ENCODE measurements around the gene MTHFD2. TPM values are rescaled to one million over a fixed set of nuclear protein-coding genes. Genes with fewer than 3 reads are reported as not detected.

The MTHFD2 gene
- total RNA-seq, 1 donor from 2014 or later = 101 TPM

GRCh38 chr2:74216642-74217041 is 18.2 kb downstream of the MTHFD2 start:
- no peak for DNase-seq (ENCODE audit: low spot score)
- H2AFZ ChIP-seq (replicated peaks) = no peak overlapping the region
- no peak overlapping the region for H3K4me3 ChIP-seq
- peaks cover 4% of the 10 kb centered on the region for H3K36me3 ChIP-seq
- Mint-ChIP-seq H3K9me3 (no peaks in the 10 kb centered on the region), H3K4me1 (peaks cover 3% of the 10 kb centered on the region), H3K27ac (no peak overlapping the region), H3K36me3 (peaks cover 11% of the 10 kb centered on the region), H3K27me3 (ENCODE audit: insufficient read depth, low read depth) (peaks cover 3% of the 10 kb centered on the region), H3K4me3 (no peak overlapping the region)
- no peaks in the 10 kb centered on the region for H4K20me1 ChIP-seq (ENCODE audit: low read depth)
- peaks cover 5% of the 10 kb centered on the region for H3K4me1 ChIP-seq
- no peak overlapping the region for H3K27ac ChIP-seq
- no peak overlapping the region for H3K4me2 ChIP-seq
- no peaks in the 10 kb centered on the region for H3K27me3 ChIP-seq
- TF ChIP-seq CTCF (IDR thresholded peaks at IDR 0.05) (no peak), EZH2 (IDR thresholded peaks at IDR 0.05) (no peak), EZH2phosphoT487 (IDR thresholded peaks at IDR 0.05) (no peak)
- no peaks in the 10 kb centered on the region for H3K79me2 ChIP-seq (ENCODE audit: low read depth)
- H3K9ac ChIP-seq = no peak overlapping the region
- H3F3A ChIP-seq (ENCODE audit: low read depth) = peaks cover 2% of the 10 kb centered on the region
- H3K9me3 ChIP-seq (ENCODE audit: low read depth) = no peaks in the 10 kb centered on the region

DNA sequence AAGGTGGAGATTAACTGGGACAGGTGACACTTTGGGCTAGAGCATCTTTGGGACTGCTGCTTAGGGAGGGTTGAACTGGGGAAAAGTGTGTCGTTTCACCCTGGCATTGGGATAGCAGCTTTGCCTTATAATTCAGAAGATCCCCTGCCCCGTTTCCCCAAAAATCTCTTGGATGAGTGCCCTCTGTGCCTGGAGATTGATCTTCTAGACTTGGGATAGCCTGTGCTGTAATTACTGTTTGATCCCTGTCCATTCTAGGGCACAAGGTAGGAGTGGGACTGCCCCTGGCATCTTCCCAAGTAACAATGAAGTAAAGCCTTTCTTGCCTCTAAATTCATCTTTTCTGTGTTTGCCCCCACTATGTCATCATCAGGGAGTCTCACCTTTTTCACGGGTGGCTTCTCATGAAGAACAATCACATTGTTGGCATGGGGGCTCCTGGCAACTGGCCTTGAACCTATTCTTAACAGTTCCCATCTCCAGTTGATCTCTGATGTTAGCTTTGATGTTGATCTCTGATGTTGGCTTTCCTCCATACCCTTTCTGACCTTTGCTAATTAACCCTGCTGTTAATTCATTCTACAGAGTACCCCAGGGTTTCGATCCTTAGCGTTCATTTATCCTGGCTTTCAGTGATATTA is 21.6 kb downstream of the MTHFD2 start:
- peaks cover 3% of the 10 kb centered on the region for H3K27me3 Mint-ChIP-seq (ENCODE audit: insufficient read depth, low read depth)

GRCh38 chr2:74221091-74221490 is 22.7 kb downstream of the MTHFD2 start:
- no peak for DNase-seq (ENCODE audit: low spot score)
- H3K79me2 ChIP-seq (ENCODE audit: low read depth) = no peaks in the 10 kb centered on the region

More for the DNA sequence above, 21.6 kb downstream of the MTHFD2 start:
- Histone ChIP-seq H3K4me1 (peaks cover 5% of the 10 kb centered on the region), H3K79me2 (ENCODE audit: low read depth) (no peaks in the 10 kb centered on the region), H3K9me3 (ENCODE audit: low read depth) (no peaks in the 10 kb centered on the region), H3K36me3 (no peaks in the 10 kb centered on the region), H3K4me2 (no peak overlapping the region), H3K27ac (no peak overlapping the region), H3F3A (ENCODE audit: low read depth) (peaks cover 5% of the 10 kb centered on the region), H3K27me3 (no peaks in the 10 kb centered on the region), H3K9ac (no peak overlapping the region), H2AFZ (replicated peaks) (no peak overlapping the region), H4K20me1 (ENCODE audit: low read depth) (no peaks in the 10 kb centered on the region), H3K4me3 (no peak overlapping the region)
- DNase-seq (ENCODE audit: low spot score) = no peak
- TF ChIP-seq CTCF (IDR thresholded peaks at IDR 0.05) (no peak), EZH2 (IDR thresholded peaks at IDR 0.05) (no peak), EZH2phosphoT487 (IDR thresholded peaks at IDR 0.05) (no peak)
- peaks cover 3% of the 10 kb centered on the region for H3K4me1 Mint-ChIP-seq
- peaks cover 13% of the 10 kb centered on the region for H3K36me3 Mint-ChIP-seq
- no peak overlapping the region for H3K27ac Mint-ChIP-seq
- H3K4me3 Mint-ChIP-seq = no peak overlapping the region
- no peaks in the 10 kb centered on the region for H3K9me3 Mint-ChIP-seq

More at GRCh38 chr2:74221091-74221490, 22.7 kb downstream of the MTHFD2 start:
- Histone ChIP-seq H4K20me1 (ENCODE audit: low read depth) (no peaks in the 10 kb centered on the region), H3K4me3 (no peak overlapping the region), H3K36me3 (no peaks in the 10 kb centered on the region), H3K9me3 (ENCODE audit: low read depth) (no peaks in the 10 kb centered on the region), H3K4me2 (no peak overlapping the region), H3K27me3 (no peaks in the 10 kb centered on the region), H2AFZ (replicated peaks) (no peak overlapping the region), H3K4me1 (peaks cover 5% of the 10 kb centered on the region), H3K27ac (no peak overlapping the region), H3K9ac (no peak overlapping the region), H3F3A (ENCODE audit: low read depth) (peaks cover 5% of the 10 kb centered on the region)
- TF ChIP-seq EZH2phosphoT487 (IDR thresholded peaks at IDR 0.05) (no peak), EZH2 (IDR thresholded peaks at IDR 0.05) (no peak), CTCF (IDR thresholded peaks at IDR 0.05) (no peak)
- Mint-ChIP-seq H3K4me1 (peaks cover 4% of the 10 kb centered on the region), H3K4me3 (no peak overlapping the region), H3K36me3 (peaks cover 11% of the 10 kb centered on the region), H3K9me3 (no peaks in the 10 kb centered on the region), H3K27me3 (ENCODE audit: insufficient read depth, low read depth) (peaks cover 7% of the 10 kb centered on the region), H3K27ac (no peak overlapping the region)
